ENCODE data around the gene FYN.

- TF ChIP-seq, protein P1, sequence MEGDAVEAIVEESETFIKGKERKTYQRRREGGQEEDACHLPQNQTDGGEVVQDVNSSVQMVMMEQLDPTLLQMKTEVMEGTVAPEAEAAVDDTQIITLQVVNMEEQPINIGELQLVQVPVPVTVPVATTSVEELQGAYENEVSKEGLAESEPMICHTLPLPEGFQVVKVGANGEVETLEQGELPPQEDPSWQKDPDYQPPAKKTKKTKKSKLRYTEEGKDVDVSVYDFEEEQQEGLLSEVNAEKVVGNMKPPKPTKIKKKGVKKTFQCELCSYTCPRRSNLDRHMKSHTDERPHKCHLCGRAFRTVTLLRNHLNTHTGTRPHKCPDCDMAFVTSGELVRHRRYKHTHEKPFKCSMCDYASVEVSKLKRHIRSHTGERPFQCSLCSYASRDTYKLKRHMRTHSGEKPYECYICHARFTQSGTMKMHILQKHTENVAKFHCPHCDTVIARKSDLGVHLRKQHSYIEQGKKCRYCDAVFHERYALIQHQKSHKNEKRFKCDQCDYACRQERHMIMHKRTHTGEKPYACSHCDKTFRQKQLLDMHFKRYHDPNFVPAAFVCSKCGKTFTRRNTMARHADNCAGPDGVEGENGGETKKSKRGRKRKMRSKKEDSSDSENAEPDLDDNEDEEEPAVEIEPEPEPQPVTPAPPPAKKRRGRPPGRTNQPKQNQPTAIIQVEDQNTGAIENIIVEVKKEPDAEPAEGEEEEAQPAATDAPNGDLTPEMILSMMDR (conservative IDR thresholded peaks at IDR 0.05), result no peak
- no peak for TF ChIP-seq ZFX (IDR thresholded peaks at IDR 0.05)
These were observed 112.0 kb downstream of the FYN start for GRCh38 chr6:111761212-111761611.

Measured in C4-2B (cell line).